K562 (cell line): Measurements from ENCODE around the gene GLTP. TPM values are rescaled to one million over a fixed set of nuclear protein-coding genes. Genes with fewer than 3 reads are reported as not detected.

Source experiments
- CEBPB ChIP-seq: fragments of 450-650 bp; IDR thresholded peaks from 2 replicates; pipeline ENCODE4 v1.6.1; 2016; ENCODE audit warnings: missing genetic modification characterization, missing compliant biosample characterization
- CHCHD3 ChIP-seq: fragments of 250-450 bp; sonication (Bioruptor Pico); IDR thresholded peaks from 2 replicates; pipeline ENCODE4 v2.1.2; 2022; ENCODE audit warnings: mild to moderate bottlenecking
- MTA3 ChIP-seq: fragments of 450-650 bp; formaldehyde crosslinking; IDR thresholded peaks from 2 replicates; pipeline ENCODE4 v1.6.1; 2017; ENCODE audit warnings: mild to moderate bottlenecking, borderline replicate concordance
- PHF21A ChIP-seq: fragments of 450-650 bp; IDR thresholded peaks from 2 replicates; pipeline ENCODE4 v1.6.1; 2017; ENCODE audit warnings: low read depth, borderline replicate concordance
- RAD51 ChIP-seq: fragments of 450-650 bp; IDR thresholded peaks from 2 replicates; pipeline ENCODE4 v1.7.1; 2016; ENCODE audit warnings: low read depth, mild to moderate bottlenecking, borderline replicate concordance
- TAF15 ChIP-seq: fragments of 200-400 bp; formaldehyde crosslinking; IDR thresholded peaks from 2 replicates; pipeline ENCODE4 v1.6.1; 2017; ENCODE audit warnings: mild to moderate bottlenecking, low read depth, low read length, moderate library complexity
- ZBTB7A ChIP-seq: IDR thresholded peaks from 2 replicates; pipeline ENCODE4 v1.6.1; 2011; ENCODE audit warnings: low read depth, mild to moderate bottlenecking, low read length, moderate library complexity, borderline replicate concordance; ENCODE audit not compliant: control insufficient read depth
- ZNF121 ChIP-seq: sonication (generic); formaldehyde crosslinking; conservative IDR thresholded peaks from 2 replicates; pipeline ENCODE4 v1.8.0; 2022; ENCODE audit warnings: missing genetic modification reagents
- ZNF133 ChIP-seq: fragments of 250-450 bp; sonication (Bioruptor Pico); IDR thresholded peaks from 2 replicates; pipeline ENCODE4 v1.4.0; 2020; ENCODE audit warnings: mild to moderate bottlenecking
- ZNF263 ChIP-seq: sonication (generic); formaldehyde crosslinking; IDR thresholded peaks from 2 replicates; pipeline ENCODE4 v1.8.0; 2022; ENCODE audit warnings: mild to moderate bottlenecking, missing genetic modification reagents, borderline replicate concordance
- ZNF707 ChIP-seq: fragments of 250-450 bp; sonication (Bioruptor Pico); conservative IDR thresholded peaks from 2 replicates; pipeline ENCODE4 v1.8.0; 2022; ENCODE audit warnings: inconsistent platforms, mild to moderate bottlenecking, moderate library complexity
- polyA plus RNA-seq, 8 experiments: library from polyadenylated mRNA; depleted of rRNA in 4 of 8; stranded (reverse) in 5 of 8; unstranded in 3 of 8; fragments of >200 nt; fragmentation: Nextera tagmentation in 2 of 8; fragmentation: Illumina TruSeq in 1 of 8; extraction: Ambion mirVana in 2 of 8; extraction: Trizol in 1 of 8; gene quantifications; 2 replicates each; pipeline versions ENCODE4 v1.2.1 to v1.2.3, GENCODE V29; 2011 to 2014; ENCODE audit warnings: inconsistent platforms in 1 of 8, missing spikeins in 1 of 8
- total RNA-seq, 7 experiments: library from RNA; depleted of rRNA in 6 of 7; stranded (reverse); fragments of >200 nt in 6 of 7; fragmentation: Illumina TruSeq in 2 of 7; extraction: Trizol in 2 of 7; gene quantifications; 2 replicates each; pipeline versions ENCODE4 v1.2.1 to v1.2.3, GENCODE V29; 2011 to 2021; ENCODE audit warnings: low replicate concordance in 1 of 7
- TF ChIP-seq, protein P1 (sequence below), 2 experiments: fragments of 450-650 bp; IDR thresholded peaks; 2 replicates each; pipeline ENCODE4 v1.6.1; 2016; ENCODE audit warnings: mild to moderate bottlenecking in 2 of 2, borderline replicate concordance in 1 of 2, low read depth in 1 of 2, moderate library complexity in 1 of 2
- TF ChIP-seq, protein P2 (sequence below), 2 experiments: IDR thresholded peaks; 2 replicates each; pipeline ENCODE4 v1.6.1; 2011; ENCODE audit warnings: borderline replicate concordance in 1 of 2, control low read depth in 1 of 2, low read depth in 1 of 2, low read length in 1 of 2, mild to moderate bottlenecking in 1 of 2, mixed read lengths in 1 of 2, moderate library complexity in 1 of 2; ENCODE audit not compliant: insufficient read depth in 1 of 2, insufficient read length in 1 of 2, poor library complexity in 1 of 2, severe bottlenecking in 1 of 2; ENCODE audit errors: extremely low read depth in 1 of 2
- TF ChIP-seq, protein P3 (sequence below): fragments of 450-650 bp; IDR thresholded peaks from 2 replicates; pipeline ENCODE4 v1.6.1; 2016; ENCODE audit warnings: mild to moderate bottlenecking

The GLTP gene
- total and polyA plus RNA-seq, 9 of the 15 experiments (the other 6 are each of a cell fraction or from before 2014, with no cell fraction given), result 4.4 to 8.3 (median 6.1) TPM

DNA sequence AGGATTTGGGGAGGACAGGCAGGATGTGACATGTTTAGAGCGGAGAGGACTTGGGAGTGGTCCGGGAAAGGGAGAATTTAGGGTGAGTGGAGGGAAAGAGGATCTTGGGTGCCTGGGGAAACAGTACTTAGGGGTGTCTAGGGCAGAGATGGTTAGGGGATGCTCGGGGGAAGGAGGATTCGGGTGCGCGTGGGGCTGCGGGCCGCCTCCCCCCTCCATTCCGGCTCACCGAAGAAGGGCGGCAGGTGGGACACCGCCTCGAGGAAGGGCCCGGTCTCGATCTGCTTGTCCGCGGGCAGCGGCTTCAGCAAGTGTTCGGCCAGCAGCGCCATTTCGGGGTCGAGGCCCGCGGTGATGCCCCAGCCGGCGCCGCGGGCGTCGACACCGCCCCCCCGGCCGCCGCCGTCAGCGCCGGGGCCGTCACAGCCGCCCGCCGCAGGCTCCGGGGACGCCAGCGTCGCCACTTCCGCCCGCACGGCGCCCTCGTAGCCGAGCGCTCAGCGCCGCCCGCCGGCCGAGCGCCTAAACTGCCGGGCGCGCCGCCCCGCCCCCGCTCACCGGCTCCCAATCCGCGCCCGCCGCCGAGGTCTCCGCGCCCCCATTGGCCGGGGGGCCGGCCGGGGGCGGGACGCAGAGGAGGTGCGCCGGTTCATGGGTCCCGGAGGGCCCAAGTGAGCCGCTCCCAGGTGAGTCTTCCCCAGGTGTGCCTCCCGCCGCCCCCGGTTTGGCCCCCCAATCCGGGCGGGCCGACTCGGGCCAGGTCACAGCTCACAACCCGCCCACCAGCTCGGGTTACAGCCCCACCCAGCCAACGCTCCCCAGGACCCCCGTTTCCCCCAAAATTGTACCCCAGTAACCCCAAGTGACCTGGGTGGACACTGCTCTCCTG lies at the start of gene GLTP (continued):
- TF ChIP-seq, protein P1, sequence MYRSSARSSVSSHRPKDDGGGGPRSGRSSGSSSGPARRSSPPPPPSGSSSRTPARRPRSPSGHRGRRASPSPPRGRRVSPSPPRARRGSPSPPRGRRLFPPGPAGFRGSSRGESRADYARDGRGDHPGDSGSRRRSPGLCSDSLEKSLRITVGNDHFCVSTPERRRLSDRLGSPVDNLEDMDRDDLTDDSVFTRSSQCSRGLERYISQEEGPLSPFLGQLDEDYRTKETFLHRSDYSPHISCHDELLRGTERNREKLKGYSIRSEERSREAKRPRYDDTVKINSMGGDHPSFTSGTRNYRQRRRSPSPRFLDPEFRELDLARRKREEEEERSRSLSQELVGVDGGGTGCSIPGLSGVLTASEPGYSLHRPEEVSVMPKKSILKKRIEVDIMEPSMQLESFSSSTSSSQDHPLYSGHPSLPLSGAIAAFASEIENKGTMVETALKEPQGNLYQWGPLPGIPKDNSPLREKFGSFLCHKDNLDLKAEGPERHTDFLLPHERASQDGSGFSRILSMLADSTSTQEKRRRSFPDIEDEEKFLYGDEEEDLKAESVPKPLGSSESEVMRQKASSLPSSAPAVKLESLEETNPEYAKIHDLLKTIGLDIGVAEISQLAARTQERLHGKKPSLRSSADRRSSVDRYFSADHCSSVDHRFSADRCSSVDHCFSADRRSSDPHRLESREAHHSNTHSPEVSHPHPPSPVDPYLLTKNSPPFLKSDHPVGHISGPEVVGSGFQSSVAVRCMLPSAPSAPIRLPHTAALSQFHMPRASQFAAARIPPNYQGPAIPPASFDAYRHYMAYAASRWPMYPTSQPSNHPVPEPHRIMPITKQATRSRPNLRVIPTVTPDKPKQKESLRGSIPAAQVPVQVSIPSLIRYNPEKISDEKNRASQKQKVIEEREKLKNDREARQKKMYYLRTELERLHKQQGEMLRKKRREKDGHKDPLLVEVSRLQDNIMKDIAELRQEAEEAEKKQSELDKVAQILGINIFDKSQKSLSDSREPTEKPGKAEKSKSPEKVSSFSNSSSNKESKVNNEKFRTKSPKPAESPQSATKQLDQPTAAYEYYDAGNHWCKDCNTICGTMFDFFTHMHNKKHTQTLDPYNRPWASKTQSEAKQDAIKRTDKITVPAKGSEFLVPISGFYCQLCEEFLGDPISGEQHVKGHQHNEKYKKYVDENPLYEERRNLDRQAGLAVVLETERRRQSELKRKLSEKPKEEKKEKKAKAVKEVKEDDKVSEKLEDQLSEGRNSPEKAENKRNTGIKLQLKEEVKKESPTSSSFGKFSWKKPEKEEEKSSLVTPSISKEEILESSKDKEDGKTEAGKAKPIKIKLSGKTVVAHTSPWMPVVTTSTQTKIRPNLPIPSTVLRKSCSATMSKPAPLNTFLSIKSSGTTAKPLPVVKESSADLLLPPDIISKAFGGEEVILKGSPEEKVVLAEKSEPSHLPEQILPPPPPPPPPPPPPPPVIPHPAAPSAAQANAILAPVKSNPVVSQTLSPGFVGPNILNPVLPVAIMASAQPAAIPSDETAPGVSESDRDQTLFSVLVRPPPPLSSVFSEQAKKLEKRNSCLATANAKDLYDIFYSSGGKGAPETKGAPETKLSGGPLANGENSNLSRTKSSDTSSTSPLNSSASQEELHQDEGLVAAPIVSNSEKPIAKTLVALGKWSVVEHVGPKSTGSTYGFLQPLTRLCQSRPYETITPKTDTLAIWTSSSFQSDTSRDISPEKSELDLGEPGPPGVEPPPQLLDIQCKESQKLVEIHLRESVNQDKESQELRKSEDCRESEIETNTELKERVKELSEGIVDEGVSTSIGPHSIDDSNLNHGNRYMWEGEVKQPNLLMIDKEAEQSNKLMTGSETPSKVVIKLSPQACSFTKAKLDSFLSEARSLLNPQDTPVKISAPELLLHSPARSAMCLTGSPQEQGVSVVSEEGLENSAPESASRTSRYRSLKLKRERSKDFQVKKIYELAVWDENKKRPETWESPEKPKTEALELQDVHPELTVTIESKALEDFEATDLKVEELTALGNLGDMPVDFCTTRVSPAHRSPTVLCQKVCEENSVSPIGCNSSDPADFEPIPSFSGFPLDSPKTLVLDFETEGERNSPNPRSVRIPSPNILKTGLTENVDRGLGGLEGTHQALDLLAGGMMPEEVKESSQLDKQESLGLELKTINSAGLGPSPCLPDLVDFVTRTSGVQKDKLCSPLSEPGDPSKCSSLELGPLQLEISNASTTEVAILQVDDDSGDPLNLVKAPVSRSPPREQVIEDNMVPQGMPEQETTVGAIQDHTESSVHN (IDR thresholded peaks at IDR 0.05; ENCODE audit: borderline replicate concordance in 1 of 2, low read depth in 1 of 2), result no peak
- TF ChIP-seq, protein P2, sequence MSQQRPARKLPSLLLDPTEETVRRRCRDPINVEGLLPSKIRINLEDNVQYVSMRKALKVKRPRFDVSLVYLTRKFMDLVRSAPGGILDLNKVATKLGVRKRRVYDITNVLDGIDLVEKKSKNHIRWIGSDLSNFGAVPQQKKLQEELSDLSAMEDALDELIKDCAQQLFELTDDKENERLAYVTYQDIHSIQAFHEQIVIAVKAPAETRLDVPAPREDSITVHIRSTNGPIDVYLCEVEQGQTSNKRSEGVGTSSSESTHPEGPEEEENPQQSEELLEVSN (IDR thresholded peaks at IDR 0.05; ENCODE audit: borderline replicate concordance in 1 of 2, extremely low read depth in 1 of 2, insufficient read depth in 1 of 2, insufficient read length in 1 of 2, low read depth in 1 of 2, low read length in 1 of 2, poor library complexity in 1 of 2, severe bottlenecking in 1 of 2), result peak; percentile 35 to 78
- TF ChIP-seq ZNF133 (CRISPR knock-in tag), result no peak
- TF ChIP-seq TAF15, result no peak
- peak; percentile 38; the same call in 1 of the 2 replicates for TF ChIP-seq ZBTB7A
- no peak for TF ChIP-seq CEBPB (tag)
- TF ChIP-seq, protein P3, sequence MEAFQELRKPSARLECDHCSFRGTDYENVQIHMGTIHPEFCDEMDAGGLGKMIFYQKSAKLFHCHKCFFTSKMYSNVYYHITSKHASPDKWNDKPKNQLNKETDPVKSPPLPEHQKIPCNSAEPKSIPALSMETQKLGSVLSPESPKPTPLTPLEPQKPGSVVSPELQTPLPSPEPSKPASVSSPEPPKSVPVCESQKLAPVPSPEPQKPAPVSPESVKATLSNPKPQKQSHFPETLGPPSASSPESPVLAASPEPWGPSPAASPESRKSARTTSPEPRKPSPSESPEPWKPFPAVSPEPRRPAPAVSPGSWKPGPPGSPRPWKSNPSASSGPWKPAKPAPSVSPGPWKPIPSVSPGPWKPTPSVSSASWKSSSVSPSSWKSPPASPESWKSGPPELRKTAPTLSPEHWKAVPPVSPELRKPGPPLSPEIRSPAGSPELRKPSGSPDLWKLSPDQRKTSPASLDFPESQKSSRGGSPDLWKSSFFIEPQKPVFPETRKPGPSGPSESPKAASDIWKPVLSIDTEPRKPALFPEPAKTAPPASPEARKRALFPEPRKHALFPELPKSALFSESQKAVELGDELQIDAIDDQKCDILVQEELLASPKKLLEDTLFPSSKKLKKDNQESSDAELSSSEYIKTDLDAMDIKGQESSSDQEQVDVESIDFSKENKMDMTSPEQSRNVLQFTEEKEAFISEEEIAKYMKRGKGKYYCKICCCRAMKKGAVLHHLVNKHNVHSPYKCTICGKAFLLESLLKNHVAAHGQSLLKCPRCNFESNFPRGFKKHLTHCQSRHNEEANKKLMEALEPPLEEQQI, result no peak
- no peak for TF ChIP-seq PHF21A
- no peak for TF ChIP-seq ZNF707 (CRISPR knock-in tag)
- peak; percentile 77 for TF ChIP-seq ZNF263 (CRISPR knock-in tag)
- no peak for TF ChIP-seq RAD51
- TF ChIP-seq CHCHD3, result no peak
- no peak for TF ChIP-seq MTA3
- no peak for TF ChIP-seq ZNF121
